MM.1S (cell line): ENCODE measurements around the gene LMO7.

Experiments
- DNase-seq: peaks from one replicate; pipeline ENCODE4 v3.0.0-alpha.2; 2015
- H2AFZ ChIP-seq: fragments of 300-600 bp; sonication (generic); 2 replicates; pipeline ENCODE4 v1.6.0; 2016; ENCODE audit warnings: antibody characterized with exemption, low read length
- H3F3A ChIP-seq: fragments of 300-600 bp; sonication (generic); 2 replicates; pipeline ENCODE4 v1.6.1; 2016; ENCODE audit warnings: mild to moderate bottlenecking, antibody characterized with exemption, low read length, moderate library complexity, mixed read lengths; ENCODE audit not compliant: insufficient read depth
- H3K27ac ChIP-seq: fragments of 300-600 bp; sonication (generic); 2 replicates; pipeline ENCODE4 v1.5.1; 2016; ENCODE audit warnings: mild to moderate bottlenecking, low read length
- H3K27me3 ChIP-seq: fragments of 300-600 bp; sonication (generic); replicated peaks from 2 replicates; pipeline ENCODE4 v1.6.0; 2016; ENCODE audit warnings: low read length; ENCODE audit not compliant: insufficient read depth
- H3K36me3 ChIP-seq: fragments of 300-600 bp; sonication (generic); replicated peaks from 2 replicates; pipeline ENCODE4 v1.6.1; 2016; ENCODE audit warnings: mild to moderate bottlenecking, low read length, mixed read lengths; ENCODE audit not compliant: insufficient read depth
- H3K4me1 ChIP-seq: fragments of 300-600 bp; sonication (generic); 2 replicates; pipeline ENCODE4 v1.6.1; 2016; ENCODE audit warnings: low read length, mixed read lengths
- H3K4me2 ChIP-seq: fragments of 300-600 bp; sonication (generic); 2 replicates; pipeline ENCODE4 v1.6.0; 2016; ENCODE audit warnings: low read depth, low read length
- H3K4me3 ChIP-seq: fragments of 300-600 bp; sonication (generic); 2 replicates; pipeline ENCODE4 v1.5.1; 2016; ENCODE audit warnings: low read length, mixed read lengths
- H3K79me2 ChIP-seq: fragments of 300-600 bp; sonication (generic); 2 replicates; pipeline ENCODE4 v1.6.1; 2016; ENCODE audit warnings: mixed run types, low read length, mixed read lengths
- H3K9ac ChIP-seq: fragments of 300-600 bp; sonication (generic); 2 replicates; pipeline ENCODE4 v1.6.1; 2016; ENCODE audit warnings: low read length, mixed read lengths
- H3K9me2 ChIP-seq: fragments of 300-600 bp; sonication (generic); replicated peaks from 2 replicates; pipeline ENCODE4 v1.6.1; 2016; ENCODE audit warnings: mild to moderate bottlenecking, low read length, mixed read lengths; ENCODE audit not compliant: insufficient read depth
- H3K9me3 ChIP-seq: fragments of 300-600 bp; sonication (generic); replicated peaks from 2 replicates; pipeline ENCODE4 v1.6.1; 2016; ENCODE audit warnings: mild to moderate bottlenecking, low read length, mixed read lengths; ENCODE audit not compliant: insufficient read depth
- H4K20me1 ChIP-seq: fragments of 300-600 bp; sonication (generic); 2 replicates; pipeline ENCODE4 v1.6.1; 2016; ENCODE audit warnings: mild to moderate bottlenecking, low read length, moderate library complexity, mixed read lengths; ENCODE audit not compliant: insufficient read depth
- CTCF ChIP-seq: fragments of 300-600 bp; sonication (generic); IDR thresholded peaks from 2 replicates; pipeline ENCODE4 v1.5.1; 2016; ENCODE audit warnings: antibody characterized with exemption, low read length, mixed read lengths
- EZH2 ChIP-seq: fragments of 300-600 bp; sonication (generic); optimal IDR thresholded peaks from 2 replicates; pipeline ENCODE3; 2017; ENCODE audit warnings: low read depth, mild to moderate bottlenecking, antibody characterized with exemption, low read length, mixed read lengths
- EZH2phosphoT487 ChIP-seq: fragments of 300-600 bp; sonication (generic); IDR thresholded peaks from 2 replicates; pipeline ENCODE4 v1.6.1; 2018; ENCODE audit warnings: antibody characterized with exemption, low read length

Gene LMO7

GRCh38 chr13:75855847-75856246 is 219.7 kb downstream of the LMO7 start:
- Histone ChIP-seq H3K9ac (no peak overlapping the region), H3K4me3 (no peak overlapping the region), H2AFZ (no peak overlapping the region), H3F3A (no peaks in the 10 kb centered on the region), H3K4me2 (no peak overlapping the region), H3K27ac (no peak overlapping the region), H3K27me3 (no peaks in the 10 kb centered on the region), H3K4me1 (no peaks in the 10 kb centered on the region), H3K9me3 (no peaks in the 10 kb centered on the region), H3K79me2 (no peaks in the 10 kb centered on the region), H4K20me1 (no peaks in the 10 kb centered on the region), H3K9me2 (no peaks in the 10 kb centered on the region), H3K36me3 (no peaks in the 10 kb centered on the region)
- TF ChIP-seq CTCF (no peak), EZH2 (no peak), EZH2phosphoT487 (no peak)
- no peak for DNase-seq

GRCh38 chr13:75857291-75857690 is 221.2 kb downstream of the LMO7 start:
- no peak overlapping the region for H3K4me3 ChIP-seq
- H4K20me1 ChIP-seq = no peaks in the 10 kb centered on the region
- no peaks in the 10 kb centered on the region for H3K27me3 ChIP-seq
- H3K36me3 ChIP-seq = no peaks in the 10 kb centered on the region
- H3K9ac ChIP-seq = no peak overlapping the region
- no peaks in the 10 kb centered on the region for H3K79me2 ChIP-seq
- H3K27ac ChIP-seq = no peak overlapping the region
- H3K9me2 ChIP-seq = no peaks in the 10 kb centered on the region
- no peak overlapping the region for H2AFZ ChIP-seq
- H3F3A ChIP-seq = no peaks in the 10 kb centered on the region
- no peaks in the 10 kb centered on the region for H3K4me1 ChIP-seq
- DNase-seq = no peak
- no peak overlapping the region for H3K4me2 ChIP-seq
- H3K9me3 ChIP-seq = no peaks in the 10 kb centered on the region
- TF ChIP-seq EZH2phosphoT487 = no peak
- TF ChIP-seq CTCF = no peak
- TF ChIP-seq EZH2 = no peak

- Histone ChIP-seq H3K36me3 (no peaks in the 10 kb centered on the region), H3K9me2 (no peaks in the 10 kb centered on the region), H3K4me2 (no peak overlapping the region), H4K20me1 (no peaks in the 10 kb centered on the region), H3K79me2 (no peaks in the 10 kb centered on the region), H3K4me3 (no peak overlapping the region), H3K9me3 (no peaks in the 10 kb centered on the region), H3K27ac (no peak overlapping the region), H3K27me3 (no peaks in the 10 kb centered on the region), H3F3A (no peaks in the 10 kb centered on the region), H3K9ac (no peak overlapping the region), H3K4me1 (no peaks in the 10 kb centered on the region), H2AFZ (no peak overlapping the region)
- TF ChIP-seq EZH2 (no peak), EZH2phosphoT487 (no peak), CTCF (no peak)
- no peak for DNase-seq
Observed at GRCh38 chr13:75860935-75861334, 224.8 kb downstream of the LMO7 start.

GRCh38 chr13:75861786-75862185 is 225.7 kb downstream of the LMO7 start:
- Histone ChIP-seq H3K9ac (no peak overlapping the region), H3F3A (no peaks in the 10 kb centered on the region), H2AFZ (no peak overlapping the region), H3K9me2 (no peaks in the 10 kb centered on the region), H3K4me1 (no peaks in the 10 kb centered on the region), H3K27me3 (no peaks in the 10 kb centered on the region), H3K79me2 (no peaks in the 10 kb centered on the region), H3K4me3 (no peak overlapping the region), H3K4me2 (no peak overlapping the region), H3K36me3 (no peaks in the 10 kb centered on the region), H4K20me1 (no peaks in the 10 kb centered on the region), H3K27ac (no peak overlapping the region), H3K9me3 (no peaks in the 10 kb centered on the region)
- no peak for DNase-seq
- TF ChIP-seq CTCF (no peak), EZH2 (no peak), EZH2phosphoT487 (no peak)
